HG03571 (cell line): ENCODE data around the gene BBIP1.

Experiments used
- ATAC-seq: cut with Tn5 transposase; IDR thresholded peaks from one replicate; pipeline ENCODE4 v1.9.1; 2021; ENCODE audit not compliant: unreplicated experiment

BBIP1 gene

GRCh38 chr10:110885932-110886674 lies 32.9 kb downstream of the BBIP1 start:
- ATAC-seq = no peak

- no peak for ATAC-seq
Measured at GRCh38 chr10:110883924-110884323, 35.1 kb downstream of the BBIP1 start.

- ATAC-seq = no peak
Measured at GRCh38 chr10:110881905-110882304, 37.1 kb downstream of the BBIP1 start.

- ATAC-seq = no peak
Measured at GRCh38 chr10:110881247-110881646, 37.7 kb downstream of the BBIP1 start.

GRCh38 chr10:110880012-110880411 lies 39.0 kb downstream of the BBIP1 start:
- no peak for ATAC-seq

- no peak for ATAC-seq
Measured at GRCh38 chr10:110876788-110877187, 42.2 kb downstream of the BBIP1 start.

GRCh38 chr10:110876000-110876399 lies 43.0 kb downstream of the BBIP1 start:
- ATAC-seq = no peak

GRCh38 chr10:110873951-110874350 lies 45.0 kb downstream of the BBIP1 start:
- no peak for ATAC-seq

GRCh38 chr10:110872984-110873923 lies 45.7 kb downstream of the BBIP1 start:
- ATAC-seq = no peak

- peak; percentile 34 for ATAC-seq
Measured at GRCh38 chr10:110872145-110872983, 46.6 kb downstream of the BBIP1 start.

GRCh38 chr10:110871298-110872084 lies 47.5 kb downstream of the BBIP1 start, which contains the start of gene PDCD4:
Gene PDCD4 (plus strand): TSS chr10:110871928. CDS start chr10:110876028, 4,100 bp downstream.
- ATAC-seq = peak; percentile 70

GRCh38 chr10:110870823-110871297 lies 48.1 kb downstream of the BBIP1 start:
- ATAC-seq = no peak

GRCh38 chr10:110868981-110869380 lies 50.0 kb downstream of the BBIP1 start:
- no peak for ATAC-seq

- ATAC-seq = no peak
Measured at GRCh38 chr10:110867807-110868465, 51.0 kb downstream of the BBIP1 start.

GRCh38 chr10:110867011-110867806 lies 51.8 kb downstream of the BBIP1 start:
- peak; percentile 35 for ATAC-seq

- ATAC-seq = no peak
Measured at GRCh38 chr10:110865809-110866482, 53.0 kb downstream of the BBIP1 start.

- ATAC-seq = no peak
Measured at GRCh38 chr10:110865186-110865808, 53.7 kb downstream of the BBIP1 start.
